B cell (primary cell): ENCODE data around the gene ARPC2. TPM values are rescaled to one million over a fixed set of nuclear protein-coding genes. Genes with fewer than 3 reads are reported as not detected.

Experiments
- ATAC-seq: fragments of 200-7000 bp; cut with Tn5 transposase; one replicate; pipeline ENCODE4 v1.10.0; 2021; ENCODE audit warnings: low read depth, mild to moderate bottlenecking, moderate number of reproducible peaks, moderate library complexity
- CTCF ChIA-PET: fragments of 350-600 bp; sonication (Branson Sonifier 250); formaldehyde crosslinking; loops from one replicate; lab custom pipeline; 2021; ENCODE audit warnings: antibody characterized with exemption, inconsistent platforms; lab: Charles Lee
- POLR2A ChIA-PET: fragments of 350-600 bp; sonication (Branson Sonifier 250); formaldehyde crosslinking; loops from one replicate; lab custom pipeline; 2021; ENCODE audit warnings: antibody characterized with exemption; lab: Charles Lee
- DNase-seq: peaks from one replicate; pipeline ENCODE4 v3.0.0; 2013
- H2AFZ ChIP-seq: 2 replicates; pipeline ENCODE4 v1.6.1; 2012; ENCODE audit warnings: mild to moderate bottlenecking, low read depth, low read length; ENCODE audit not compliant: insufficient read depth, poor library complexity, severe bottlenecking
- H3K27ac ChIP-seq, 2 donors: 1 replicate in 1 of 2; 2 replicates in 1 of 2; pipeline ENCODE4 v1.5.1; 2012 to 2013; ENCODE audit warnings: low read length in 2 of 2, mild to moderate bottlenecking in 2 of 2, moderate library complexity in 1 of 2
- H3K27me3 ChIP-seq, 4 experiments: fragments of 200-600 bp in 1 of 4; sonication (generic) in 1 of 4; replicated peaks in 1 of 4; 1 replicate in 2 of 4; 2 replicates in 2 of 4; pipeline versions ENCODE4 v1.6.1 to v1.7.0; 2013 to 2016; ENCODE audit warnings: low read length in 3 of 4, mild to moderate bottlenecking in 2 of 4, mixed read lengths in 1 of 4, moderate library complexity in 1 of 4; ENCODE audit not compliant: insufficient read depth in 4 of 4, control insufficient read depth in 3 of 4; ENCODE audit errors: control extremely low read depth in 1 of 4
- H3K36me3 ChIP-seq, 2 experiments: replicated peaks in 1 of 2; 1 replicate in 1 of 2; 2 replicates in 1 of 2; pipeline versions ENCODE4 v1.6.1 to v1.7.1; 2013; ENCODE audit warnings: low read length in 1 of 2; ENCODE audit not compliant: insufficient read depth in 2 of 2, control insufficient read depth in 1 of 2; ENCODE audit errors: control extremely low read depth in 1 of 2, extremely low read depth in 1 of 2
- H3K4me1 ChIP-seq, 2 donors: fragments of 200-600 bp in 1 of 2; sonication (generic) in 1 of 2; 1 replicate in 1 of 2; 2 replicates in 1 of 2; pipeline versions ENCODE4 v1.5.1 to v1.6.1; 2013 to 2017; ENCODE audit warnings: low read length in 2 of 2; ENCODE audit not compliant: control insufficient read depth in 2 of 2, insufficient read depth in 2 of 2
- H3K4me2 ChIP-seq: replicated peaks from 2 replicates; pipeline ENCODE3; 2012; ENCODE audit warnings: mild to moderate bottlenecking, low read depth, low read length; ENCODE audit not compliant: poor library complexity, severe bottlenecking
- H3K4me3 ChIP-seq, 5 experiments: fragments of 200-600 bp in 1 of 5; sonication (generic) in 1 of 5; 1 replicate in 3 of 5; 2 replicates in 2 of 5; pipeline versions ENCODE4 v1.5.1 to v1.7.0; 2011 to 2016; ENCODE audit warnings: low read length in 4 of 5, mild to moderate bottlenecking in 4 of 5, low read depth in 2 of 5, control low read depth in 1 of 5, moderate library complexity in 1 of 5; ENCODE audit not compliant: insufficient read depth in 1 of 5; ENCODE audit errors: control extremely low read depth in 1 of 5, extremely low read depth in 1 of 5
- H3K79me2 ChIP-seq: fragments of 200-600 bp; sonication (generic); one replicate; pipeline ENCODE4 v1.6.0; 2016; ENCODE audit warnings: low read length; ENCODE audit not compliant: control insufficient read depth, insufficient read depth
- H3K9ac ChIP-seq: fragments of 200-600 bp; sonication (generic); 2 replicates; pipeline ENCODE4 v1.6.1; 2017; ENCODE audit warnings: mild to moderate bottlenecking, low read length, moderate library complexity
- H3K9me3 ChIP-seq, 3 donors: one replicate each; pipeline versions ENCODE4 v1.6.1 to v1.7.1; 2013; ENCODE audit warnings: low read length in 2 of 3; ENCODE audit not compliant: control insufficient read depth in 2 of 3, insufficient read depth in 1 of 3; ENCODE audit errors: control extremely low read depth in 1 of 3
- H4K20me1 ChIP-seq: 2 replicates; pipeline ENCODE4 v1.6.0; 2012; ENCODE audit warnings: mild to moderate bottlenecking, low read length; ENCODE audit not compliant: insufficient read depth, control insufficient read depth, poor library complexity, severe bottlenecking
- H3K27ac Mint-ChIP-seq: one replicate; pipeline ENCODE4 v1.8.0; 2021; ENCODE audit warnings: mixed read lengths
- H3K27me3 Mint-ChIP-seq: one replicate; pipeline ENCODE4 v1.8.0; 2021; ENCODE audit warnings: mixed read lengths
- H3K4me1 Mint-ChIP-seq: one replicate; pipeline ENCODE4 v1.8.0; 2021; ENCODE audit warnings: mixed read lengths
- H3K4me3 Mint-ChIP-seq: one replicate; pipeline ENCODE4 v1.8.0; 2021; ENCODE audit warnings: mixed read lengths
- H3K9me3 Mint-ChIP-seq: one replicate; pipeline ENCODE4 v1.8.0; 2022; ENCODE audit warnings: mixed read lengths; ENCODE audit not compliant: insufficient read depth
- EZH2 ChIP-seq: IDR thresholded peaks from 2 replicates; pipeline ENCODE4 v1.6.1; 2012; ENCODE audit warnings: borderline replicate concordance, low read depth, mild to moderate bottlenecking, moderate library complexity, low read length; ENCODE audit not compliant: insufficient read depth, poor library complexity, severe bottlenecking
- WGBS: methylation state at CpG from one replicate; pipeline ENCODE4 v1.1.5; 2013; ENCODE audit warnings: missing lambda C conversion rate; ENCODE audit not compliant: insufficient coverage; 5-methylcytosine and 5-hydroxymethylcytosine counted together
- intact Hi-C: fragments of 100-400 bp; cut with micrococcal nuclease; formaldehyde crosslinking; loops from one replicate; pipeline ENCODE4 v1.10.0; 2022
- polyA plus RNA-seq: library from polyadenylated mRNA; depleted of rRNA; stranded (reverse); fragments of >200 nt; gene quantifications from 2 replicates; pipeline ENCODE4 v1.2.3, GENCODE V29; 2012
- total RNA-seq, 2 donors: library from RNA; stranded (reverse); fragments of 120-200 nt in 1 of 2; gene quantifications; 1 replicate in 1 of 2; 2 replicates in 1 of 2; pipeline versions ENCODE4 v1.2.3 to v1.2.4, GENCODE V29; 2013 to 2022
- TF ChIP-seq, protein P1 (sequence below): fragments of 200-600 bp; IDR thresholded peaks from one replicate; pipeline ENCODE4 v1.8.0; 2022; ENCODE audit warnings: antibody characterized with exemption, mild to moderate bottlenecking

ARPC2 gene
- total and polyA plus RNA-seq, 2 donors (not counting 1 experiment from before 2014, with no cell fraction given): 314 to 343 TPM

DNA sequence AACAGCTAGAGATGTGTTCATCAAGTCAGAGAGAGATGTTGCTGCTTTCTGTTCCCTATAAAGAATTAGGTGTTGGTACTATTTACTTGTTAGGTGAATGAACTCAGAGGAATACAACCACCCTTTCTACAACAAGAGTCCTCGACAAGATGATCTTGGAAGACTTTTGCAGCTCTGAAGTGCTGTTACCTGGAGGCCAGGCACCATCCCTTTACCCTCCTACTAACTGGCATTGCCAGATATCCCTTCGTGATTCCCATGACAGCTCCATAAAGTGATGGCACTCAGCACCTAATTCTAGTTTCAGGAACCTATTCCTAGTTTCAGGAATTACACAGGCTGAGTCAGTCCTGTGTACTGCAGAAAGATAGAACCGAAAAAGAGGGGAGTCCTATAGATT lies 9.9 kb downstream of the ARPC2 start:
- Histone ChIP-seq H3K36me3 (peaks cover 3 to 79% of the 10 kb centered on the region in 2 experiments), H3K27ac (peak overlapping the region in 1 of 2 donors; percentile 40), H3K79me2 (peaks cover 90% of the 10 kb centered on the region), H3K9ac (no peak overlapping the region), H4K20me1 (peaks cover 95% of the 10 kb centered on the region), H3K27me3 (no peaks in the 10 kb centered on the region), H3K4me2 (no peak overlapping the region), H3K4me1 (peaks cover 68 to 76% of the 10 kb centered on the region in 2 donors), H3K4me3 (no peak overlapping the region), H3K9me3 (no peaks in the 10 kb centered on the region), H2AFZ (no peak overlapping the region)
- WGBS: 80% methylated on average over 1 of the region's 3 CpGs
- H3K27ac Mint-ChIP-seq: no peak overlapping the region
- H3K4me1 Mint-ChIP-seq: peaks cover 77% of the 10 kb centered on the region
- no peaks in the 10 kb centered on the region for H3K9me3 Mint-ChIP-seq
- no peaks in the 10 kb centered on the region for H3K27me3 Mint-ChIP-seq
- intact Hi-C loops: no loop called here
- DNase-seq: no peak
- no peak overlapping the region for H3K4me3 Mint-ChIP-seq
- CTCF ChIA-PET: interaction anchor here (0.9 to 1.5 kb wide), 2 partner anchors 9 to 11 kb away, joined by 3 to 5 read pairs; no protein-coding TSS in a partner anchor
- POLR2A ChIA-PET: no interaction called here
- no peak for ATAC-seq
- TF ChIP-seq, protein P1, sequence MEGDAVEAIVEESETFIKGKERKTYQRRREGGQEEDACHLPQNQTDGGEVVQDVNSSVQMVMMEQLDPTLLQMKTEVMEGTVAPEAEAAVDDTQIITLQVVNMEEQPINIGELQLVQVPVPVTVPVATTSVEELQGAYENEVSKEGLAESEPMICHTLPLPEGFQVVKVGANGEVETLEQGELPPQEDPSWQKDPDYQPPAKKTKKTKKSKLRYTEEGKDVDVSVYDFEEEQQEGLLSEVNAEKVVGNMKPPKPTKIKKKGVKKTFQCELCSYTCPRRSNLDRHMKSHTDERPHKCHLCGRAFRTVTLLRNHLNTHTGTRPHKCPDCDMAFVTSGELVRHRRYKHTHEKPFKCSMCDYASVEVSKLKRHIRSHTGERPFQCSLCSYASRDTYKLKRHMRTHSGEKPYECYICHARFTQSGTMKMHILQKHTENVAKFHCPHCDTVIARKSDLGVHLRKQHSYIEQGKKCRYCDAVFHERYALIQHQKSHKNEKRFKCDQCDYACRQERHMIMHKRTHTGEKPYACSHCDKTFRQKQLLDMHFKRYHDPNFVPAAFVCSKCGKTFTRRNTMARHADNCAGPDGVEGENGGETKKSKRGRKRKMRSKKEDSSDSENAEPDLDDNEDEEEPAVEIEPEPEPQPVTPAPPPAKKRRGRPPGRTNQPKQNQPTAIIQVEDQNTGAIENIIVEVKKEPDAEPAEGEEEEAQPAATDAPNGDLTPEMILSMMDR: no peak
- TF ChIP-seq EZH2: no peak

GRCh38 chr2:218228366-218229090 lies 11.5 kb downstream of the ARPC2 start:
- Histone ChIP-seq H2AFZ (no peak overlapping the region), H3K79me2 (peaks cover 88% of the 10 kb centered on the region), H3K9ac (no peak overlapping the region), H3K4me1 (peaks cover 52 to 60% of the 10 kb centered on the region in 2 donors), H3K27me3 (no peaks in the 10 kb centered on the region), H3K4me3 (no peak overlapping the region), H3K4me2 (peak overlapping the region; percentile 29), H4K20me1 (peaks cover 94% of the 10 kb centered on the region), H3K9me3 (no peaks in the 10 kb centered on the region), H3K27ac (peak overlapping the region; percentile 36 to 60), H3K36me3 (peaks cover 5 to 86% of the 10 kb centered on the region in 2 experiments)
- peaks cover 63% of the 10 kb centered on the region for H3K4me1 Mint-ChIP-seq
- ChIA-PET POLR2A (interaction anchor here (1.2 kb wide), 1 partner anchor 10 kb away, joined by 7 read pairs; no protein-coding TSS in a partner anchor), CTCF (interaction anchor here (0.6 to 2.4 kb wide), 6 partner anchors 26 to 64 kb away, joined by 3 to 7 read pairs (median 4); partner anchors contain the start of genes AAMP, PNKD and TMBIM1)
- H3K9me3 Mint-ChIP-seq: no peaks in the 10 kb centered on the region
- no peak for ATAC-seq
- H3K4me3 Mint-ChIP-seq: peak overlapping the region; percentile 65
- DNase-seq: no peak
- H3K27ac Mint-ChIP-seq: peak overlapping the region; percentile 37
- WGBS: 95% methylated on average over 2 of the region's 6 CpGs
- no peaks in the 10 kb centered on the region for H3K27me3 Mint-ChIP-seq
- TF ChIP-seq, protein P1: no peak
- no peak for TF ChIP-seq EZH2
- intact Hi-C loops: loop anchor here (1.0 to 2.0 kb wide), 2 partner anchors 8 to 42 kb away; no protein-coding TSS in a partner anchor
